Type B pancreatic cell (in vitro differentiated cells): Measurements from ENCODE around the gene ETFB. TPM values are rescaled to one million over a fixed set of nuclear protein-coding genes. Genes with fewer than 3 reads are reported as not detected.

ENCODE experiments used
- DNase-seq: peaks from one replicate; pipeline ENCODE4 v3.0.0; 2021; ENCODE audit warnings: mixed read lengths; ENCODE audit not compliant: unreplicated experiment; ENCODE audit errors: extremely low spot score
- H3K27ac Mint-ChIP-seq: 2 replicates; pipeline ENCODE4 v1.8.0; 2021; ENCODE audit warnings: mild to moderate bottlenecking, mixed read lengths
- H3K27me3 Mint-ChIP-seq: 2 replicates; pipeline ENCODE4 v1.8.0; 2021; ENCODE audit warnings: mixed read lengths
- H3K36me3 Mint-ChIP-seq: 2 replicates; pipeline ENCODE4 v1.8.0; 2021; ENCODE audit warnings: mixed read lengths
- H3K4me1 Mint-ChIP-seq: one replicate; pipeline ENCODE4 v1.8.0; 2021; ENCODE audit warnings: mixed read lengths; ENCODE audit not compliant: unreplicated experiment
- H3K4me3 Mint-ChIP-seq: 2 replicates; pipeline ENCODE4 v1.8.0; 2021; ENCODE audit warnings: mild to moderate bottlenecking, mixed read lengths
- H3K9me3 Mint-ChIP-seq: 2 replicates; pipeline ENCODE4 v1.8.0; 2021; ENCODE audit warnings: mixed read lengths
- total RNA-seq: library from RNA; stranded (reverse); gene quantifications from 2 replicates; pipeline ENCODE4 v1.2.1, GENCODE V29; 2021; ENCODE audit warnings: low replicate concordance
- TF ChIP-seq, protein P1 (sequence below): fragments of 200-600 bp; sonication (generic); conservative IDR thresholded peaks from 2 replicates; pipeline ENCODE4 v1.5.0; 2021; ENCODE audit warnings: antibody characterized with exemption, mild to moderate bottlenecking

The ETFB gene
- total RNA-seq, 1 donor from 2014 or later: 76.3 TPM

DNA sequence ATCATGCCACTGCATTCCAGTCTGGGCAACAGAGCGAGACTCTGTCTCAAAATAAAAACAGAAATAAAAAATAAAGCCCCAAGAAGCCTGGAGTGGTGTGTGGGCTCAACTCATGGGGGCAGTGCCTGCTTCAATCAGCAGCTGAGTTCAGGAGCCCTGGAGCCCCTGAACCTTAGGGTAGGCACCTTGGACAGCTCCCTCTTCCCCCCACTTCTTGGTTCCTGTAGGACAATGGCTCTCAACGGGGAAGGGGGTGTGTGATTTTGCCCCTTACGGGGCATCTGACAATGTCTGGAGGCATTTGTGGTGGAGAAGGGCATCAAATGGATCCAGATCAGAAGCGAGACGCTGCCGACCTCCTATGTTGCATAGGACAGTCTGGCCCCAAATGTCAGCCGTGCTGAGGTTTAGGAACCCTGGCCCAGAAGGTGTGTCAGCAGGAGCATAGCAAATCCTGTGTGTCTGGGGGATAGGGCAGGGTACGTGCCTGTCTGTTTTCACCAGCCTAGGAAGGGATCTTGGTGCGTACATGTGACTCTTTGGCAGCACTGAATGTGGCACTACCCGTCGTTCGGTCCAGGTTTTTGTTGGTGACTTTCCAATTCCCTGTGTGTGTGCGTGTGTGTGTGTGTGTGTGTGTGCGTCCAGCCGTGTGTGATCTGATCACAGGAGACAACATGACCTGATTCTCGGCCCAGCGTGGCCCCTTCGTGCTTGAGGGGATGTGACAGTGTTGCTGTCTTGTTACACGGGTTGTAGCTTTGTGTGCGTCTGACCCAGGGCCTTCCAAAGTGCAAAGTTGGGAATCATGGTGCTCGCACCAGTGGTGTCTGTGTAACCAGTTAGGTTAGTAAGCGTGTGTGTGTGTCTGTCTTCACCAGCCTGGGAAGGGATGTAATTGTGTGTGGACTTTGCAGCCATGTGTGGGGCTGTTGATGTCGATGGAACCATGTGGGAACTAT is 47.2 kb downstream of the ETFB start:
- no peak overlapping the region for H3K27ac Mint-ChIP-seq
- no peaks in the 10 kb centered on the region for H3K36me3 Mint-ChIP-seq
- DNase-seq: no peak
- TF ChIP-seq, protein P1, sequence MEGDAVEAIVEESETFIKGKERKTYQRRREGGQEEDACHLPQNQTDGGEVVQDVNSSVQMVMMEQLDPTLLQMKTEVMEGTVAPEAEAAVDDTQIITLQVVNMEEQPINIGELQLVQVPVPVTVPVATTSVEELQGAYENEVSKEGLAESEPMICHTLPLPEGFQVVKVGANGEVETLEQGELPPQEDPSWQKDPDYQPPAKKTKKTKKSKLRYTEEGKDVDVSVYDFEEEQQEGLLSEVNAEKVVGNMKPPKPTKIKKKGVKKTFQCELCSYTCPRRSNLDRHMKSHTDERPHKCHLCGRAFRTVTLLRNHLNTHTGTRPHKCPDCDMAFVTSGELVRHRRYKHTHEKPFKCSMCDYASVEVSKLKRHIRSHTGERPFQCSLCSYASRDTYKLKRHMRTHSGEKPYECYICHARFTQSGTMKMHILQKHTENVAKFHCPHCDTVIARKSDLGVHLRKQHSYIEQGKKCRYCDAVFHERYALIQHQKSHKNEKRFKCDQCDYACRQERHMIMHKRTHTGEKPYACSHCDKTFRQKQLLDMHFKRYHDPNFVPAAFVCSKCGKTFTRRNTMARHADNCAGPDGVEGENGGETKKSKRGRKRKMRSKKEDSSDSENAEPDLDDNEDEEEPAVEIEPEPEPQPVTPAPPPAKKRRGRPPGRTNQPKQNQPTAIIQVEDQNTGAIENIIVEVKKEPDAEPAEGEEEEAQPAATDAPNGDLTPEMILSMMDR: no peak
- H3K9me3 Mint-ChIP-seq: no peaks in the 10 kb centered on the region
- H3K4me1 Mint-ChIP-seq: peaks cover 15% of the 10 kb centered on the region
- H3K27me3 Mint-ChIP-seq: peaks cover 7% of the 10 kb centered on the region
- H3K4me3 Mint-ChIP-seq: no peak overlapping the region

DNA sequence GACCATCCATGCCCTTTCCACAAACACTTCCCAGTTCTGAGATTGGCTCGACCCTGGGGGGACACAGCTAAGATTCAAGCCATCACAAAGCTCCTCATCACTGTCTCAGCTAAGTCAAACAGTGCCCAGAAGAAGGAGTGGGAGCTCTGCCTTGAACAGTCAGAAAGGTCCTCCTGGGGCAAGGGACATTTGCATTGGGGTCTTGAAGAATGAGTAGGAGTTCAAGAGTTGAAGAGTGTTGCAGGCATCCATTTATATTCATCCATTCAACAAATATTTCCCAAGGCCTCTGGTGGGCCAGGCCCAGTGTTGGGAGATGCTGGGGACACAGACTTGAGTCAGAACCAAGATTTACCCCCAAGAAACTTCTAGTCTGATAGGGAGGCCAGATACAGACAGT is 48.2 kb downstream of the ETFB start:
- Mint-ChIP-seq H3K36me3 (no peaks in the 10 kb centered on the region), H3K9me3 (no peaks in the 10 kb centered on the region), H3K27ac (no peak overlapping the region), H3K27me3 (peaks cover 14% of the 10 kb centered on the region), H3K4me3 (no peak overlapping the region), H3K4me1 (peaks cover 19% of the 10 kb centered on the region)
- TF ChIP-seq, protein P1: no peak
- no peak for DNase-seq

DNA sequence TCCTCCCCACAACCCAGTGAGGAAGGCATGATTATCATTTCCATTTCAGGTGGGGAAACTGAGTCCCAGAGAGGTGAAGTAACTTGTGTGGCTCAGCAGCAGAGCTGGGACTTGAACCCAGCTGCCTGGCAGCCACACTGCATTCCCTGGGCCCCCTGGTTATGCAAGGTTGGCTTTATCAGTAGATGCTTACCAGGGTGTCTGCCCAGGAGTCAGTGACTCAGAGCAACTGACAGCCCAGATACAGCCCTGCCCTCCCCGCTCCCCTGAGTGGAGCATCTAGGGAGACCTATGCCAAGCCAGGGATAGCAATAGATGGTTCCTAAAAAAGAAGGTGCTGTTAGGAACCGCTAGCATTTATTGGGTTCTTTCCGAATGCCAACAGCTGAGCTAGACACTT is 48.8 kb downstream of the ETFB start:
- no peak overlapping the region for H3K4me3 Mint-ChIP-seq
- peaks cover 22% of the 10 kb centered on the region for H3K4me1 Mint-ChIP-seq
- TF ChIP-seq, protein P1: no peak
- peaks cover 13% of the 10 kb centered on the region for H3K27me3 Mint-ChIP-seq
- H3K9me3 Mint-ChIP-seq: no peaks in the 10 kb centered on the region
- no peaks in the 10 kb centered on the region for H3K36me3 Mint-ChIP-seq
- DNase-seq: no peak
- H3K27ac Mint-ChIP-seq: no peak overlapping the region

DNA sequence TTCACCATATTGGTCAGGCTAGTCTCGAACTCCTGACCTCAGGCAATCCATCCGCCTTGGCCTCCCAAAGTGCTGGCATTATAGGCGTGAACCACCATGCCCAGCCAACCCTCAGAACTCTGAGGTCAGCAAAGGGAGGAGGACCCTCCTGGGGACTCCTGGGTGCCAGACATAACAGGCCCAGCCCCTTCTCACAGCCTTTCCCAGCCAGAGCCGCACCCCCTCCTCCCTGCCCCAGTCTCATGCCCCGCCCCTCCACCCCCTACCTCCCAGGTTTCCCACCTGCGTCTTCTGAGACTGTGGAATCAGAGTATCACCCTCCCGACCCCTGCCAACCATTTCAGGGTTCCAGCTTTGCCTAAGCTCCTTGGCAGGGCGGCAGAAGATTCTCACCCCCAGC is 49.5 kb downstream of the ETFB start:
- no peak for DNase-seq
- peaks cover 16% of the 10 kb centered on the region for H3K27me3 Mint-ChIP-seq
- TF ChIP-seq, protein P1: no peak
- no peaks in the 10 kb centered on the region for H3K36me3 Mint-ChIP-seq
- peaks cover 25% of the 10 kb centered on the region for H3K4me1 Mint-ChIP-seq
- no peak overlapping the region for H3K27ac Mint-ChIP-seq
- H3K9me3 Mint-ChIP-seq: no peaks in the 10 kb centered on the region
- H3K4me3 Mint-ChIP-seq: no peak overlapping the region

DNA sequence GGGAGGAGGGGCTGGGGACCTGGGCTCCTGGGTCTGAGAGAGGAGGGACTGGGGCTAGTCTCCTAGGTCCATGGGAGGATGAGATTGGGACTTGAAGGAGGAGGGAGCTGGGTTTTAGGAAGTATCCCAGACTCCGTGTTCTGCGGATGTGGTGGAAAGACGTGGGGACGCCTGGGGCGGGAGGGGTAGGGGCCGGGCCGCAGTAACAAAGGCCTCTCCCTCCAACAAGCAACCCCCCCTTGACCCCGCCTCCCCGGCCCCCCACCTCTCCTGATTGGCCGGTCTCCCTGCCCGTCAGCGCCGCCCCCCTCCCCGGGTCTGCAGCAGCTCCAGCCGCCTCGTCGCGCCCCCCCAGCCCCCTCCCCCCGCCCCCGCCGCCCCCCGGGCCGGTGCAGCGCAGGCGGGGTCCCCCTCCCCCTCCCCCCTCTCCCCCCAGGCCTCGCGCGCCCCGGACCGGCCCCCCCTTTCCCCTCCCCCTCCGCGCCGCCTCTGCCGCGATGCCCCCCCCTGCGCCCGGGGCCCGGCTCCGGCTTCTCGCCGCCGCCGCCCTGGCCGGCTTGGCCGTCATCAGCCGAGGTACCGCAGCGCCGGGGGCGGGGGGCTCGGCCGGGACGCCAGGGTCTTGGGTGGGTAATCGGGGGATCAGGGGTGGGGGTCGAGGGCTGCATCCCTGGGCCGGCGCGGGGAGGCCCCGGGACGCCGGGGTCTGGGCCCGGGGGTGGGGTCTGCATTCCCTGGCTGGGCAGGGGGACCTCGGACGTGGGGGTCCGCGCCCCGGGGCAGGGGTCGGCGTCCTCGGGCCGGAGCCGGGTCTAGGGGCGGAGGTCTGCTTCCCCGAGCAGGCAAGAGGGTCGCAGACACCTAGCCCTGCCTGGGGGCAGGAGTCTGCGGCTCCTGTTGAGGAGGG is 54.6 kb downstream of the ETFB start, which contains the start of gene IGLON5:
TSS of gene IGLON5 (plus strand) at position 294 of the 907 bp plus-strand sequence. CDS start at position 498, 204 bp downstream.
- peaks cover 48% of the 10 kb centered on the region for H3K27me3 Mint-ChIP-seq
- no peak for DNase-seq
- peak within 1 kb of the TSS; percentile 81 for H3K4me3 Mint-ChIP-seq
- H3K36me3 Mint-ChIP-seq: no peaks in the 10 kb centered on the region
- no peak within 1 kb of the TSS for H3K27ac Mint-ChIP-seq
- TF ChIP-seq, protein P1: no peak
- peaks cover 19% of the 10 kb centered on the region for H3K4me1 Mint-ChIP-seq
- peaks cover 5% of the 10 kb centered on the region for H3K9me3 Mint-ChIP-seq
